Left ventricle myocardium inferior (tissue), 1 donor: ENCODE measurements around the gene SPINK2. TPM values are rescaled to one million over a fixed set of nuclear protein-coding genes. Genes with fewer than 3 reads are reported as not detected.

Experiments
- DNase-seq: peaks from one replicate; pipeline ENCODE4 v3.0.0-alpha.2; 2020
- H3K27ac ChIP-seq: fragments of 200-600 bp; replicated peaks from 2 replicates; pipeline ENCODE4 v1.8.0; 2021
- H3K27me3 ChIP-seq: fragments of 200-600 bp; 2 replicates; pipeline ENCODE4 v1.8.0; 2021; ENCODE audit warnings: low read depth
- H3K36me3 ChIP-seq: fragments of 200-600 bp; 2 replicates; pipeline ENCODE4 v1.8.0; 2021
- H3K4me1 ChIP-seq: fragments of 200-600 bp; 2 replicates; pipeline ENCODE4 v1.8.0; 2021
- H3K4me3 ChIP-seq: fragments of 200-600 bp; 2 replicates; pipeline ENCODE4 v1.8.0; 2021; ENCODE audit warnings: mild to moderate bottlenecking, moderate library complexity
- H3K9me3 ChIP-seq: fragments of 200-600 bp; replicated peaks from 2 replicates; pipeline ENCODE4 v1.8.0; 2021
- CTCF ChIP-seq: fragments of 200-600 bp; IDR thresholded peaks from 2 replicates; pipeline ENCODE4 v1.8.0; 2021; ENCODE audit warnings: antibody characterized with exemption, mild to moderate bottlenecking, borderline replicate concordance
- intact Hi-C: fragments of 100-400 bp; cut with micrococcal nuclease; formaldehyde crosslinking; loops from one replicate; pipeline ENCODE4 v1.11.0; 2022
- total RNA-seq: library from RNA; stranded (reverse); fragmentation: NEBNext Ultra II Directional; extraction: Animal tissue kit (Norgen Biotek cat#: 25700); gene quantifications from one replicate; pipeline ENCODE4 v1.2.1, GENCODE V29; 2021
- donor health status: DM: no; HTN: yes; CAD: no; lungs with severe emphysema.

The SPINK2 gene
- total RNA-seq, 1 donor from 2014 or later: 0.80 TPM

- intact Hi-C loops: no loop called here
Observed at GRCh38 chr4:56799161-56799759, 22.2 kb downstream of the SPINK2 start.

GRCh38 chr4:56796211-56796610 is 25.3 kb downstream of the SPINK2 start:
- no peak for TF ChIP-seq CTCF
- no peak overlapping the region for H3K27ac ChIP-seq
- H3K36me3 ChIP-seq: no peaks in the 10 kb centered on the region
- no peaks in the 10 kb centered on the region for H3K9me3 ChIP-seq
- intact Hi-C loops: no loop called here
- no peaks in the 10 kb centered on the region for H3K27me3 ChIP-seq
- H3K4me1 ChIP-seq: peaks cover 10% of the 10 kb centered on the region
- no peak overlapping the region for H3K4me3 ChIP-seq
- no peak for DNase-seq

More at GRCh38 chr4:56799161-56799759, 22.2 kb downstream of the SPINK2 start:
- Histone ChIP-seq H3K9me3 (no peaks in the 10 kb centered on the region), H3K4me3 (peak overlapping the region; percentile 71), H3K27me3 (no peaks in the 10 kb centered on the region), H3K36me3 (no peaks in the 10 kb centered on the region), H3K27ac (peak overlapping the region; percentile 68), H3K4me1 (peaks cover 10% of the 10 kb centered on the region)
- no peak for TF ChIP-seq CTCF
- no peak for DNase-seq

GRCh38 chr4:56791316-56791715 is 30.2 kb downstream of the SPINK2 start:
- H3K9me3 ChIP-seq: peaks cover 8% of the 10 kb centered on the region
- no peak for TF ChIP-seq CTCF
- H3K27me3 ChIP-seq: no peaks in the 10 kb centered on the region
- DNase-seq: no peak
- H3K27ac ChIP-seq: no peak overlapping the region
- no peak overlapping the region for H3K4me3 ChIP-seq
- peaks cover 14% of the 10 kb centered on the region for H3K4me1 ChIP-seq
- intact Hi-C loops: no loop called here
- no peaks in the 10 kb centered on the region for H3K36me3 ChIP-seq

GRCh38 chr4:56790691-56791091 is 30.8 kb downstream of the SPINK2 start:
- Histone ChIP-seq H3K27me3 (no peaks in the 10 kb centered on the region), H3K9me3 (peaks cover 8% of the 10 kb centered on the region), H3K4me3 (no peak overlapping the region), H3K27ac (no peak overlapping the region), H3K36me3 (no peaks in the 10 kb centered on the region), H3K4me1 (peaks cover 15% of the 10 kb centered on the region)
- DNase-seq: no peak
- no peak for TF ChIP-seq CTCF
- intact Hi-C loops: no loop called here

GRCh38 chr4:56788081-56788480 is 33.4 kb downstream of the SPINK2 start:
- no peak overlapping the region for H3K4me3 ChIP-seq
- intact Hi-C loops: no loop called here
- no peak for TF ChIP-seq CTCF
- H3K27me3 ChIP-seq: peaks cover 6% of the 10 kb centered on the region
- H3K36me3 ChIP-seq: no peaks in the 10 kb centered on the region
- H3K27ac ChIP-seq: peak overlapping the region; percentile 76
- H3K9me3 ChIP-seq: peaks cover 8% of the 10 kb centered on the region
- peaks cover 15% of the 10 kb centered on the region for H3K4me1 ChIP-seq
- DNase-seq: no peak

GRCh38 chr4:56787380-56787779 is 34.1 kb downstream of the SPINK2 start:
- Histone ChIP-seq H3K36me3 (no peaks in the 10 kb centered on the region), H3K9me3 (peaks cover 8% of the 10 kb centered on the region), H3K4me3 (no peak overlapping the region), H3K27ac (peak overlapping the region; percentile 76), H3K4me1 (peaks cover 15% of the 10 kb centered on the region), H3K27me3 (peaks cover 11% of the 10 kb centered on the region)
- TF ChIP-seq CTCF: no peak
- intact Hi-C loops: no loop called here
- no peak for DNase-seq
